GM10266 (cell line): ENCODE measurements around the gene GPRC6A.

Experiments
- DNase-seq: peaks from one replicate; pipeline ENCODE4 v3.0.0; 2012; ENCODE audit errors: extremely low spot score
- TF ChIP-seq, protein P1 (sequence below): IDR thresholded peaks from 2 replicates; pipeline ENCODE4 v1.5.1; 2012; ENCODE audit warnings: mild to moderate bottlenecking, low read depth; ENCODE audit not compliant: control insufficient read depth, insufficient read depth; ENCODE audit errors: missing control alignments

GPRC6A gene

DNA sequence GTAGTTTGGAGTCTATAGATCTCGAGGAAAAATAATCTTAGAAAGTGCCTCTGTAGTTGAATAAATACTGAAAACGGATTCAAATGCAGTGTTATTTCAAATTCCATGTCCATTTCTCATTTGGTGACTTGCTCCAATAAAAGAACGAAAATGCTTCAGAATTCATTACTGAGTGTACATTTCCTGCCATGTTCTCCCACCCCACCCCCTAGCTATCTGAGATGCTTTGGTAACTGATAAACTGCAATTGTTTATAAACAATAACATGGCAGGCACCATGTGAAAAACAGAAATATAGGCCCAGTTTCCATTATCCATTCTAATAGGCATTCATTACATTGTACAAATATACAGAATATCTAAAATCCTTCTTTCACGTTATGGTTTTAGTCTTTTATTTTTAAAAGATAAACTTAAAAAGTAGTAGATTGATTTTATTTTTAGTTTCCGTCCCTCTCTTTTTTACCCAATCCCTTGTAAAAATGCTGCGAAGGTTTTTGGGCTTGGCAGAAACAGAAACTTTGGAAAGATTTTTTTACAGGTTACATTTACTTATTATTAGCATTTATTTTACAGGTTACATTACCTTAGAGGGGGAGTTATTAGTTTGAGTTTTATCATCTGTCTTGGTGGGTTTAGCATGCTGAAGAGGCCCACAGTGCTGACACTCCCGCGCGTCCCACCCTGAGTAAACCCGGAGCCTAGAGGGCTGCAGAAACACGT is 64.8 kb downstream of the GPRC6A start:
- no peak for DNase-seq
- TF ChIP-seq, protein P1, sequence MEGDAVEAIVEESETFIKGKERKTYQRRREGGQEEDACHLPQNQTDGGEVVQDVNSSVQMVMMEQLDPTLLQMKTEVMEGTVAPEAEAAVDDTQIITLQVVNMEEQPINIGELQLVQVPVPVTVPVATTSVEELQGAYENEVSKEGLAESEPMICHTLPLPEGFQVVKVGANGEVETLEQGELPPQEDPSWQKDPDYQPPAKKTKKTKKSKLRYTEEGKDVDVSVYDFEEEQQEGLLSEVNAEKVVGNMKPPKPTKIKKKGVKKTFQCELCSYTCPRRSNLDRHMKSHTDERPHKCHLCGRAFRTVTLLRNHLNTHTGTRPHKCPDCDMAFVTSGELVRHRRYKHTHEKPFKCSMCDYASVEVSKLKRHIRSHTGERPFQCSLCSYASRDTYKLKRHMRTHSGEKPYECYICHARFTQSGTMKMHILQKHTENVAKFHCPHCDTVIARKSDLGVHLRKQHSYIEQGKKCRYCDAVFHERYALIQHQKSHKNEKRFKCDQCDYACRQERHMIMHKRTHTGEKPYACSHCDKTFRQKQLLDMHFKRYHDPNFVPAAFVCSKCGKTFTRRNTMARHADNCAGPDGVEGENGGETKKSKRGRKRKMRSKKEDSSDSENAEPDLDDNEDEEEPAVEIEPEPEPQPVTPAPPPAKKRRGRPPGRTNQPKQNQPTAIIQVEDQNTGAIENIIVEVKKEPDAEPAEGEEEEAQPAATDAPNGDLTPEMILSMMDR, result no peak

DNA sequence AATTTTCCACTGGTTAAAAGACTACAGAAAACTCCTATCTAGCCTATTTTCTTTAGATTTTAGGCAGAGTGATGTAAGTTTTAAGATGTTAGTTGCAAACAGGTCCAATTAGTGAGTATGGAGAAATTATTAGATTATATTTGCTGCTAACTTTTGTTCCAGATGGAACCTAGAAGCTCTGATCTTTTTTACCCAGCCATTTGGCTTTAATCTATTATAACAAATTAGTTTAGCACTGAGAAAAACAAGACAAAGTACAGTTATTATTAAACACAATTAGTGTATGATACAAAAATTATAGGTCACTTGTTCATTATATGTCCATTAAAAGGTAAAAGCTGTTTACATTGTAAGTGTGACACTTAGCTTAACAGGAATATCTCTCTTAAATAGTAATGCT is 65.8 kb downstream of the GPRC6A start:
- TF ChIP-seq, protein P1, result no peak
- no peak for DNase-seq

DNA sequence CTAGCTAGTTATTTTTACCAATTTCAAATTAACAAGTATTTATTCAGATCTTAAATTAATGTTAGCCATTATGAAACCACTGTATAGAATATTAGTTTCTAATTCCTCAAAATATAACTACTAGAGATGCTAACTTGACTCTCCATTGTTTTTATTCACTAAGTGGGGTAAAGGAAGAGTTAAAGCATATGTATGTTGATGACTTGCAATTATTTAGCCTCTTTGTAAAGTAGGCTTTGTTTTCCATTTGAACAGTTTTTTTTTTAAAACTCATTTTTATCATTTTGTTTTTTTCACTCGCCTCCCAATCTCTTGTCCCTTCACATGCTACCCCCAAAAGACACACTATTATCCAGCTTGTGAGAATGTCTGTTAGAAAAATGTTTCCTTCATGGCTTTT is 66.6 kb downstream of the GPRC6A start:
- TF ChIP-seq, protein P1, result no peak
- DNase-seq, result no peak

DNA sequence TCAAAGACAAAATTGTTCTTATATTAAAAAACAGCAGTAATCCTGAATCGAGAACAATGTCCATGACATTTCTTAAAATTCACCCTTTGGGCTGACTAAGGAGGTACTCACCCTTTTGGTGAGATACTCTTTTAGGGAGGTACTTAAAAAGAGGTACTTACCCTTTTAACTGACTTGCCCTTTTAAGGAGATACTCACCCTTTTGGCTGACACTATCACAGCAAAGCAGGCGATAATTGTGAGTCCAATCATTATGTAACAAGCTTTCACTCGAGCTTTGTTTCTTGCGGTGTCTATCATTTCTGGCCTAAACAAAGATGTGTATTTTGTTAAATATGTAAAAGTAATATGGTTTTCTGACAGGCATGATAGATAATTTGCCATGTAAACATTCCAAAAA is 67.1 kb downstream of the GPRC6A start:
- no peak for DNase-seq
- TF ChIP-seq, protein P1, result no peak

DNA sequence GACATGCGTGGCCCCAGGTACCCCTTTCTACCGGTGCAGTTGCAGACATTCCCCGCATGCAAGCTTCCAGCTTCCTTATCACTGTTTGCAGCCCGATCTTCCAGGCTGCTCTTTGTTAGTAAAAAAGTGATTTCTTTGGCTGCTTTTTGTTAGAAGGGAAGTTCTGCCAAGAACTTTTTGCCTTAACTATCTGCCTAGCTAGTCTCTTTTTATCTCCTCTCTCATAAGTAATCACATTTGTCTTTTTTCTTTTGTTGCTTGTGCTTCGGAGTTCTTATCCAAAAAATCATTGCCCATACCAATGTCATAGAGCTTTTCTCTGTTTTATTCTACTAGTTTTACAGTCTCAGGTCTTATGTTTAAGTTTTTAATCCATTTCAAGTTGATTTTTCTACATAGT is 83.7 kb downstream of the GPRC6A start:
- TF ChIP-seq, protein P1, result no peak
- no peak for DNase-seq
